ENCODE data around the gene HIP1.

- TF ChIP-seq POLR2AphosphoS5 (IDR thresholded peaks at IDR 0.05), result no peak
- no peak for TF ChIP-seq CTCF (IDR thresholded peaks at IDR 0.05)
- no peak for TF ChIP-seq POLR2A (IDR thresholded peaks at IDR 0.05)
Observed at GRCh38 chr7:75646571-75647102, 92.1 kb downstream of the HIP1 start.

All from sigmoid colon (tissue), 4 donors.